Common myeloid progenitor, CD34-positive (primary cell): ENCODE data around the gene INKA2.

Source experiments
- CTCF ChIA-PET: fragments of 350-600 bp; sonication (Branson Sonifier 250); formaldehyde crosslinking; loops from one replicate; lab custom pipeline; 2021; ENCODE audit warnings: antibody characterized with exemption; lab: Charles Lee
- POLR2A ChIA-PET: fragments of 350-600 bp; sonication (Branson Sonifier 250); formaldehyde crosslinking; loops from one replicate; lab custom pipeline; 2021; ENCODE audit warnings: antibody characterized with exemption; lab: Charles Lee
- DNase-seq, 3 donors: peaks; one replicate each; pipeline versions ENCODE4 v3.0.0 to v3.0.0-alpha.2; 2013
- H3K27ac ChIP-seq, 2 experiments: 1 replicate in 1 of 2; 2 replicates in 1 of 2; pipeline ENCODE4 v1.7.0; 2013; ENCODE audit warnings: inconsistent platforms in 2 of 2, low read length in 2 of 2, mild to moderate bottlenecking in 2 of 2, low read depth in 1 of 2, moderate library complexity in 1 of 2; ENCODE audit not compliant: severe bottlenecking in 2 of 2, insufficient read depth in 1 of 2, poor library complexity in 1 of 2
- H3K27me3 ChIP-seq, 5 experiments: replicated peaks in 2 of 5; 1 replicate in 3 of 5; 2 replicates in 2 of 5; pipeline versions ENCODE4 v1.6.1 to v1.7.0; 2013; ENCODE audit warnings: low read length in 4 of 5, mild to moderate bottlenecking in 2 of 5, moderate library complexity in 2 of 5, inconsistent platforms in 1 of 5; ENCODE audit not compliant: insufficient read depth in 5 of 5, control insufficient read depth in 4 of 5
- H3K36me3 ChIP-seq, 4 experiments: 1 replicate in 2 of 4; 2 replicates in 2 of 4; pipeline versions ENCODE4 v1.6.1 to v1.7.0; 2013; ENCODE audit warnings: low read length in 3 of 4, control low read depth in 1 of 4, mild to moderate bottlenecking in 1 of 4; ENCODE audit not compliant: control insufficient read depth in 4 of 4, insufficient read depth in 4 of 4
- H3K4me1 ChIP-seq, 4 experiments: 1 replicate in 3 of 4; 2 replicates in 1 of 4; pipeline versions ENCODE4 v1.6.1 to v1.7.1; 2013; ENCODE audit warnings: low read length in 3 of 4, mild to moderate bottlenecking in 3 of 4, control low read depth in 1 of 4, inconsistent platforms in 1 of 4, moderate library complexity in 1 of 4; ENCODE audit not compliant: control insufficient read depth in 4 of 4, insufficient read depth in 4 of 4; ENCODE audit errors: control extremely low read depth in 1 of 4
- H3K4me3 ChIP-seq, 7 experiments: 1 replicate in 4 of 7; 2 replicates in 3 of 7; pipeline versions ENCODE4 v1.5.1 to v1.7.0; 2013; ENCODE audit warnings: mild to moderate bottlenecking in 7 of 7, low read length in 6 of 7, moderate library complexity in 6 of 7, inconsistent platforms in 2 of 7, low read depth in 2 of 7, control low read depth in 1 of 7; ENCODE audit not compliant: insufficient read depth in 4 of 7, control insufficient read depth in 1 of 7; ENCODE audit errors: extremely low read depth in 1 of 7
- H3K9me3 ChIP-seq, 5 experiments: 1 replicate in 4 of 5; 2 replicates in 1 of 5; pipeline versions ENCODE4 v1.6.1 to v1.7.1; 2013; ENCODE audit warnings: low read length in 4 of 5, mild to moderate bottlenecking in 2 of 5, inconsistent platforms in 1 of 5, low read depth in 1 of 5, moderate library complexity in 1 of 5; ENCODE audit not compliant: control insufficient read depth in 4 of 5, insufficient read depth in 2 of 5; ENCODE audit errors: control extremely low read depth in 1 of 5
- WGBS: methylation state at CpG from one replicate; pipeline ENCODE4 v1.1.5; 2013; ENCODE audit not compliant: insufficient coverage; 5-methylcytosine and 5-hydroxymethylcytosine counted together

Gene INKA2

DNA sequence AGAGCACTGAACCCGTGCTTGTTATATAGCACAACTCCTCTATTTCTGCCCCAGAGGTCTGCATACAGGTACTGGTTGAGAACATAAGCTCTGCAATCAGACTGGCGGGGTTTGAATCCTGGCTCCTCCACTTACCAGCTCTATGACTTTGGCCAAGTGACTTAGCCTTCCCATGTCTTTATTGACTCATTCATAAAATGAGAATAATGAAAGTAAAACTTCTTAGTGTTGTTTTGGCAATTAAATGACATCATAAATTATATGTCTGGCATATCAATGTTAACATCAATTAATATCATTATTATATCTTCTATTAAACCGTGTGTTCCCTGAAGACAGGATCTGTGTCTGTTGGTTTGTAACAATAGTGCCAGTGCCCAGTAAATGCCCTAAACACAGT is 4.3 kb downstream of the INKA2 start:
- Histone ChIP-seq H3K4me3 (no peak overlapping the region), H3K36me3 (no peaks in the 10 kb centered on the region), H3K9me3 (no peaks in the 10 kb centered on the region), H3K27me3 (peaks cover 0 to 3% (median 0%) of the 10 kb centered on the region in 5 experiments), H3K27ac (no peak overlapping the region), H3K4me1 (peaks cover 6 to 48% (median 40%) of the 10 kb centered on the region in 4 experiments)
- DNase-seq, result no peak
- ChIA-PET CTCF (interaction anchor here (0.9 to 6.8 kb wide), 8 partner anchors 8 to 33 kb away, joined by 3 to 62 read pairs (median 13); partner anchors contain the start of gene DDX20), POLR2A (no interaction called here)
- WGBS, result 100% methylated on average over 2 of the region's 3 CpGs

DNA sequence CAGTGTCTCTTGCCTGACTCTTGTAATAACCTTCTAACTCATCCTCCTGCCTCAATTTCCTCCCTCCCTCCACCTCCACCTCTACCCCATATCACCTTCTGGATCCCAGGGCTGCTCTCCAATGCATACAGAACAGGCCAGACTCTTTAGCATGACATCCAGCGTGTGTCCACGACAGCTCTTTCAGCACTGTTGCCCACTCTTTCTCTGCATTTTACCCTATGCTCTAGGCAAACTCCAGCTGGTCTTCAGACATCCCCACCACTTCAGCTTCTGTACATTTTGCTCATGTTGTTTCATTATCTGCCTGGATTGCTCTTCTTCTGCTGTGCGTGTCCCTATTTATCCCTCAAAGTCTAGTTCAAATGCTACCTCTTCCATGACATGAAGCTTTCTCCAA is 4.8 kb downstream of the INKA2 start:
- H3K4me1 ChIP-seq, result peaks cover 6 to 43% (median 36%) of the 10 kb centered on the region in 4 experiments
- ChIA-PET POLR2A (interaction anchor here (0.6 to 1.0 kb wide), 2 partner anchors 9 to 18 kb away, joined by 3 read pairs; no protein-coding TSS in a partner anchor), CTCF (interaction anchor here (0.9 to 6.8 kb wide), 8 partner anchors 7 to 34 kb away, joined by 3 to 62 read pairs (median 16); partner anchors contain the start of gene DDX20)
- DNase-seq, result no peak
- WGBS, result 69% methylated on average over 3 of the region's 3 CpGs
- no peaks in the 10 kb centered on the region for H3K9me3 ChIP-seq
- H3K4me3 ChIP-seq, result no peak overlapping the region
- no peak overlapping the region for H3K27ac ChIP-seq
- H3K27me3 ChIP-seq, result no peaks in the 10 kb centered on the region
- no peaks in the 10 kb centered on the region for H3K36me3 ChIP-seq

DNA sequence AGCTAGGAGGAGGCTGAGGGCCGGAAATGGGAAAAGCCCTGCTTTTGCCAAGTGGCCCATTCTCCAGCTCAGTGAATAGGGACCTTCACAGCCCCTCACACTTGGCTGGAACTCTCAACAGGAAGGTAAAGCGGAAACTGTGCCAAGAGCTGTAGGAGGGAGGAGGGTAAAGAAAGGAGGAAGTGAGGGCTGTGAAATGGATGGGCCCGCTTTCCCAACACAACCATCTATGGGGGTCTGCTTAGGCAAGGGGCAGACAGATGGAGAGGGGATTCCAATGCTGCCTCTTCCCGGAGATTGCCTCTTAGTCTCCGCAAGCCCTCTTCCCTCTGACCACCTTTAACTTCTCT is 5.2 kb downstream of the INKA2 start:
- CTCF ChIA-PET, result interaction anchor here (1.0 to 6.8 kb wide), 7 partner anchors 11 to 34 kb away, joined by 3 to 62 read pairs (median 14); partner anchors contain the start of gene DDX20
- Histone ChIP-seq H3K36me3 (no peaks in the 10 kb centered on the region), H3K4me3 (peak overlapping the region in 1 of 7 experiments; percentile 17), H3K27me3 (no peaks in the 10 kb centered on the region), H3K27ac (peak overlapping the region in 1 of 2 experiments; percentile 43), H3K9me3 (no peaks in the 10 kb centered on the region), H3K4me1 (peaks cover 6 to 39% (median 31%) of the 10 kb centered on the region in 4 experiments)
- POLR2A ChIA-PET, result interaction anchor here (0.6 to 1.0 kb wide), 2 partner anchors 9 to 19 kb away, joined by 3 read pairs; no protein-coding TSS in a partner anchor
- WGBS, result 91% methylated on average over 2 of the region's 5 CpGs
- DNase-seq, result peak in 2 of 3 donors; percentile 45 to 53

DNA sequence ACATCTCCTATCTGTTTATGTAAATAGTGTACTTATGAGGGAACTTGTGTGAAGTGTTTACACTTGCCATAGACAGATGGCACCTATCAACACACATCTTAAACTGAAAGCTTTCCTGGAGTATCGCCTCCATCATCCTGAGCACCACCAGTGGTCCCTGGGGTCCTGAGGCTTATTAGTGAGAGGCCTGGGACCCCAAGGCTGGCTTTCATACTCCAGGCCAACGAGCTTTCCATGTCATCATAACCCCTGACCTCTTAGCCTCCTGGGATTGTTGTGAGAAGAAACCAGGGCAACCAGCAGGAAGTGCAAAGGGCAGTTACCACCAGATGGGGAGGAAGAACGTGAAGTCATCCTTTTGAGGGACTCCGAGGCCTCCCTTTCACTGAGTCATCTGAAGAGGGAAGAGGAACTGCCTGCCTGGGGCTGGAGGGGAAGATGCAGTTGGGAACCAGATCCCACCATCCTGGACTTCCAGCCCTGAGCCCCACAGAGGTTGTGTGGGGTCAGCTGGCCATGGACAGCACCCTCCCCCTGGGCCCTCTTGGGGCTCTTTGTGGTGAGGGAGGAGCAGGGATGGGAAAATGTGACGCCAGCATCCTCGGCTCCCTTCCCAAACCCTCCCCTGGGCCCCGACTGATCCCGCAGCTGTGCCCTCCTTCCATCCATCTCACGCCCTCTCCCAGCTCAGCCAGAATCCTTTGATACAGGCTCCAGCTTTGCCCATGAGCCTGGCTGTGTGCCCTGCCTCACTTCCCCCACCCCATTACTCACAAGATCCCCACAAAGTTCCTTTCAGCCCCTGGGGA is 5.8 kb downstream of the INKA2 start:
- no peaks in the 10 kb centered on the region for H3K9me3 ChIP-seq
- CTCF ChIA-PET, result interaction anchor here (1.0 to 6.8 kb wide), 7 partner anchors 11 to 35 kb away, joined by 3 to 62 read pairs (median 14); partner anchors contain the start of gene DDX20
- peaks cover 6 to 33% (median 26%) of the 10 kb centered on the region in 4 experiments for H3K4me1 ChIP-seq
- H3K36me3 ChIP-seq, result no peaks in the 10 kb centered on the region
- H3K27ac ChIP-seq, result peak overlapping the region; percentile 33 to 50
- H3K27me3 ChIP-seq, result no peaks in the 10 kb centered on the region
- H3K4me3 ChIP-seq, result peak overlapping the region in 1 of 7 experiments; percentile 17
- peak; percentile 71 to 90 (median 88) for DNase-seq
- WGBS, result 68% methylated on average over 7 of the region's 9 CpGs
- POLR2A ChIA-PET, result interaction anchor here (1.0 to 1.1 kb wide), 2 partner anchors 8 to 17 kb away, joined by 3 read pairs; no protein-coding TSS in a partner anchor

DNA sequence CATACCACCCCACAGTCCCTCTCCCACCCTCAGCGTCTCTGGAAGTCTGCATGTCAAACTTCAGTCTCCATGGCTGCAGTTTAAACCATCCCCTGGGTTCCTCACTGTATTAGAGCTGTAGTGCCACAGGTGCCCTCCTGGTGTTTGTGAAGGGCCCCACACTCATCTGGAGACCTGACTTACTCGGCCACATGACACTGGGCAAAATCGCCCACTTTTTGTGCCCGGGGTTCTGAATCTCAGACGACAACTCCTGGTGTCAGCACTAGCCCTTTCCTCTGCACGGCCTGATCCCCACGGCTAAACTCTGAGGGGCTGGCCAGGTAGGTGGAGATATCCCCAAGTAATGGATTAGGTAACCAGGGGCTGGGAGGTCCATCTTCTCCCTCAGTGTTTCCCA is 6.5 kb downstream of the INKA2 start:
- H3K27me3 ChIP-seq, result no peaks in the 10 kb centered on the region
- no peak for DNase-seq
- no peaks in the 10 kb centered on the region for H3K36me3 ChIP-seq
- ChIA-PET POLR2A (interaction anchor here (1.1 kb wide), 1 partner anchor 18 kb away, joined by 3 read pairs; no protein-coding TSS in a partner anchor), CTCF (interaction anchor here (0.6 to 6.2 kb wide), 6 partner anchors 15 to 35 kb away, joined by 3 to 26 read pairs (median 11); partner anchors contain the start of gene DDX20)
- no peaks in the 10 kb centered on the region for H3K9me3 ChIP-seq
- peaks cover 6 to 26% (median 19%) of the 10 kb centered on the region in 4 experiments for H3K4me1 ChIP-seq
- 90% methylated on average over 5 of the region's 7 CpGs for WGBS
- H3K4me3 ChIP-seq, result no peak overlapping the region
- H3K27ac ChIP-seq, result peak overlapping the region; percentile 33 to 50

DNA sequence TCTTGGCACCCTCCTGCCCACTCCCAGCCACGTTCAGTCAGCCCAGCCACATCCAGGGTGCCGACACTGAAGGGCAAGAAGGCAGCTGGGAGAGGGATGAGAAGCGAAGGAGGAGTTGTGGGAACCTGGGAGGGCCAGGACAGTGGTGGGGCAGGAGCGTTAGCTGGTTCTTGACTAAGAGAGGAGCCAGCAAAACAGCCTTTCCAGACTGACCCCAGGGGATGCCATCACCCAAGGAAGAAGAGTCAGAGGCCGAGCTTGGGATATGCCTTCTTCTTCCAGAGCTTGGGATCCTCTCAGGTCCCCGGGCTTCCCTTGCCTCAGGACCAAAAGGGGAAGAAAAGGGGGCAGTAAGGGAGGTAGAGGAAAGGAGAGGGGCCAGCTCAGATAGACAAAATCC is 7.2 kb downstream of the INKA2 start:
- Histone ChIP-seq H3K9me3 (no peaks in the 10 kb centered on the region), H3K4me3 (no peak overlapping the region), H3K36me3 (peaks cover 0 to 4% (median 0%) of the 10 kb centered on the region in 4 experiments), H3K27me3 (no peaks in the 10 kb centered on the region), H3K27ac (no peak overlapping the region), H3K4me1 (peaks cover 2 to 19% (median 12%) of the 10 kb centered on the region in 4 experiments)
- CTCF ChIA-PET, result interaction anchor here (0.6 to 6.2 kb wide), 8 partner anchors 12 to 36 kb away, joined by 3 to 26 read pairs (median 7); partner anchors contain the start of gene DDX20
- POLR2A ChIA-PET, result no interaction called here
- DNase-seq, result no peak
- 100% methylated on average over 5 of the region's 6 CpGs for WGBS
